Keratinocyte (primary cell): ENCODE data around the gene METTL25B. TPM values are rescaled to one million over a fixed set of nuclear protein-coding genes. Genes with fewer than 3 reads are reported as not detected.

Source experiments
- DNase-seq: peaks from one replicate; pipeline ENCODE4 v3.0.0-alpha.2; 2011; ENCODE audit warnings: low read depth, missing footprints, low spot score
- FAIRE-seq: peaks from 2 replicates; lab custom pipeline; 2011; peaks lifted over from hg19 to GRCh38; lab: Jason Lieb, UNC
- H2AFZ ChIP-seq: 2 replicates; pipeline ENCODE4 v1.6.0; 2012; ENCODE audit warnings: low read length, control low read depth, inconsistent platforms; ENCODE audit not compliant: control insufficient read depth
- H3K27ac ChIP-seq: 2 replicates; pipeline ENCODE4 v1.5.1; 2011; ENCODE audit warnings: low read length; ENCODE audit not compliant: control insufficient read depth, insufficient read depth
- H3K27me3 ChIP-seq: 3 replicates; pipeline ENCODE4 v1.6.0; 2011; ENCODE audit warnings: low read length; ENCODE audit not compliant: control insufficient read depth, insufficient read depth; ENCODE audit errors: extremely low read depth
- H3K36me3 ChIP-seq, 2 experiments: 2 replicates in 1 of 2; 3 replicates in 1 of 2; pipeline ENCODE4 v1.5.1; 2011; ENCODE audit warnings: low read length in 2 of 2, mild to moderate bottlenecking in 1 of 2; ENCODE audit not compliant: control insufficient read depth in 2 of 2, insufficient read depth in 2 of 2; ENCODE audit errors: extremely low read depth in 1 of 2
- H3K4me1 ChIP-seq: 3 replicates; pipeline ENCODE4 v1.5.1; 2011; ENCODE audit warnings: low read length; ENCODE audit not compliant: control insufficient read depth, insufficient read depth; ENCODE audit errors: extremely low read depth
- H3K4me2 ChIP-seq: 3 replicates; pipeline ENCODE4 v1.6.0; 2011; ENCODE audit warnings: low read depth, low read length; ENCODE audit not compliant: control insufficient read depth, insufficient read depth; ENCODE audit errors: extremely low read depth
- H3K4me3 ChIP-seq, 3 experiments: fragments of 200-600 bp in 1 of 3; sonication (generic) in 1 of 3; 2 replicates in 2 of 3; 3 replicates in 1 of 3; pipeline ENCODE4 v1.5.1; 2011 to 2016; ENCODE audit warnings: low read length in 3 of 3, mild to moderate bottlenecking in 3 of 3, control low read depth in 2 of 3, inconsistent platforms in 1 of 3, low read depth in 1 of 3, mixed read lengths in 1 of 3, mixed run types in 1 of 3, moderate library complexity in 1 of 3; ENCODE audit not compliant: control insufficient read depth in 2 of 3, insufficient read depth in 2 of 3; ENCODE audit errors: extremely low read depth in 1 of 3
- H3K79me2 ChIP-seq: 2 replicates; pipeline ENCODE4 v1.6.0; 2012; ENCODE audit warnings: low read length; ENCODE audit not compliant: control insufficient read depth, insufficient read depth
- H3K9ac ChIP-seq: 3 replicates; pipeline ENCODE4 v1.6.0; 2011; ENCODE audit warnings: low read length; ENCODE audit not compliant: control insufficient read depth, insufficient read depth; ENCODE audit errors: extremely low read depth
- H3K9me1 ChIP-seq: 3 replicates; pipeline ENCODE4 v1.6.0; 2011; ENCODE audit warnings: low read length; ENCODE audit not compliant: control insufficient read depth, insufficient read depth; ENCODE audit errors: extremely low read depth
- H3K9me3 ChIP-seq: 2 replicates; pipeline ENCODE4 v1.5.1; 2012; ENCODE audit warnings: low read depth, low read length; ENCODE audit not compliant: control insufficient read depth
- H4K20me1 ChIP-seq: 3 replicates; pipeline ENCODE4 v1.6.0; 2011; ENCODE audit warnings: low read length; ENCODE audit not compliant: control insufficient read depth, insufficient read depth; ENCODE audit errors: extremely low read depth
- EZH2 ChIP-seq: IDR thresholded peaks from one replicate; pipeline ENCODE4 v1.6.1; 2012; ENCODE audit warnings: inconsistent platforms, mild to moderate bottlenecking, low read length, moderate library complexity
- dilution Hi-C: fragments of 300-500 bp; cut with MboI; formaldehyde crosslinking; loops from one replicate; pipeline ENCODE4 v1.7.0; 2020; ENCODE audit warnings: low sequenced_read_pairs; ENCODE audit not compliant: extremely low pct_ligation_motif_present
- polyA plus RNA-seq, 5 experiments: library from polyadenylated mRNA; depleted of rRNA in 3 of 5; stranded (reverse) in 3 of 5; stranded (forward) in 1 of 5; unstranded in 1 of 5; fragments of >200 nt; gene quantifications; 1 replicate in 1 of 5; 2 replicates in 3 of 5; 3 replicates in 1 of 5; pipeline versions ENCODE4 v1.2.1 to v1.2.3, GENCODE V29; 2011 to 2012; ENCODE audit warnings: missing spikeins in 2 of 5, low read depth in 1 of 5, low replicate concordance in 1 of 5
- TF ChIP-seq, protein P1 (sequence below), 3 experiments: IDR thresholded peaks in 1 of 3; conservative IDR thresholded peaks in 1 of 3; optimal IDR thresholded peaks in 1 of 3; 2 replicates in 2 of 3; 3 replicates in 1 of 3; pipeline versions ENCODE3 to v1.5.1; 2011; ENCODE audit warnings: low read length in 3 of 3, mild to moderate bottlenecking in 3 of 3, moderate library complexity in 2 of 3, control low read depth in 1 of 3, inconsistent platforms in 1 of 3; ENCODE audit not compliant: insufficient read depth in 2 of 3; ENCODE audit errors: extremely low read depth in 1 of 3

The METTL25B gene
- polyA plus RNA-seq, 1 donor (not counting 4 experiments of a cell fraction or from before 2014, with no cell fraction given), result 6.0 TPM

GRCh38 chr1:156746728-156747631 is 18.7 kb downstream of the METTL25B start:
- Histone ChIP-seq H3K36me3 (peaks cover 25 to 28% of the 10 kb centered on the region in 2 experiments), H3K9me3 (no peaks in the 10 kb centered on the region), H4K20me1 (no peaks in the 10 kb centered on the region), H3K27me3 (no peaks in the 10 kb centered on the region), H3K4me2 (peak overlapping the region; percentile 100), H3K9me1 (no peaks in the 10 kb centered on the region), H3K9ac (peak overlapping the region; percentile 100), H3K4me1 (peaks cover 38% of the 10 kb centered on the region), H3K4me3 (peak overlapping the region; percentile 54 to 97 (median 88)), H3K27ac (peak overlapping the region; percentile 98), H3K79me2 (peaks cover 71% of the 10 kb centered on the region), H2AFZ (no peak overlapping the region)
- FAIRE-seq, result no peak
- no peak for TF ChIP-seq EZH2
- TF ChIP-seq, protein P1, sequence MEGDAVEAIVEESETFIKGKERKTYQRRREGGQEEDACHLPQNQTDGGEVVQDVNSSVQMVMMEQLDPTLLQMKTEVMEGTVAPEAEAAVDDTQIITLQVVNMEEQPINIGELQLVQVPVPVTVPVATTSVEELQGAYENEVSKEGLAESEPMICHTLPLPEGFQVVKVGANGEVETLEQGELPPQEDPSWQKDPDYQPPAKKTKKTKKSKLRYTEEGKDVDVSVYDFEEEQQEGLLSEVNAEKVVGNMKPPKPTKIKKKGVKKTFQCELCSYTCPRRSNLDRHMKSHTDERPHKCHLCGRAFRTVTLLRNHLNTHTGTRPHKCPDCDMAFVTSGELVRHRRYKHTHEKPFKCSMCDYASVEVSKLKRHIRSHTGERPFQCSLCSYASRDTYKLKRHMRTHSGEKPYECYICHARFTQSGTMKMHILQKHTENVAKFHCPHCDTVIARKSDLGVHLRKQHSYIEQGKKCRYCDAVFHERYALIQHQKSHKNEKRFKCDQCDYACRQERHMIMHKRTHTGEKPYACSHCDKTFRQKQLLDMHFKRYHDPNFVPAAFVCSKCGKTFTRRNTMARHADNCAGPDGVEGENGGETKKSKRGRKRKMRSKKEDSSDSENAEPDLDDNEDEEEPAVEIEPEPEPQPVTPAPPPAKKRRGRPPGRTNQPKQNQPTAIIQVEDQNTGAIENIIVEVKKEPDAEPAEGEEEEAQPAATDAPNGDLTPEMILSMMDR (optimal IDR thresholded peaks at IDR 0.05 in 1 of 3, IDR thresholded peaks at IDR 0.05 in 1 of 3, conservative IDR thresholded peaks at IDR 0.05 in 1 of 3; ENCODE audit: extremely low read depth in 1 of 3, insufficient read depth in 2 of 3, low read length in 3 of 3), result peak in 2 of 3 experiments; percentile 22 to 51
- DNase-seq, result peak; percentile 87
- dilution Hi-C loops, result no loop called here

- Histone ChIP-seq H3K79me2 (peaks cover 81% of the 10 kb centered on the region), H3K4me3 (peak overlapping the region; percentile 88 to 99 (median 97)), H3K9ac (peak overlapping the region; percentile 100), H4K20me1 (no peaks in the 10 kb centered on the region), H3K27me3 (no peaks in the 10 kb centered on the region), H3K36me3 (peaks cover 21 to 28% of the 10 kb centered on the region in 2 experiments), H3K4me2 (peak overlapping the region; percentile 100), H3K9me1 (no peaks in the 10 kb centered on the region), H3K9me3 (no peaks in the 10 kb centered on the region), H2AFZ (no peak overlapping the region), H3K27ac (peak overlapping the region; percentile 98), H3K4me1 (peaks cover 44% of the 10 kb centered on the region)
- dilution Hi-C loops, result no loop called here
- no peak for FAIRE-seq
- TF ChIP-seq EZH2, result no peak
- DNase-seq, result no peak
Observed at GRCh38 chr1:156747742-156748669, 19.7 kb downstream of the METTL25B start.
